ENCODE results near the gene STARD13.
A peak's percentile ranks its signal among the peaks of the same experiment; 100 is the strongest.

Gene STARD13

DNA sequence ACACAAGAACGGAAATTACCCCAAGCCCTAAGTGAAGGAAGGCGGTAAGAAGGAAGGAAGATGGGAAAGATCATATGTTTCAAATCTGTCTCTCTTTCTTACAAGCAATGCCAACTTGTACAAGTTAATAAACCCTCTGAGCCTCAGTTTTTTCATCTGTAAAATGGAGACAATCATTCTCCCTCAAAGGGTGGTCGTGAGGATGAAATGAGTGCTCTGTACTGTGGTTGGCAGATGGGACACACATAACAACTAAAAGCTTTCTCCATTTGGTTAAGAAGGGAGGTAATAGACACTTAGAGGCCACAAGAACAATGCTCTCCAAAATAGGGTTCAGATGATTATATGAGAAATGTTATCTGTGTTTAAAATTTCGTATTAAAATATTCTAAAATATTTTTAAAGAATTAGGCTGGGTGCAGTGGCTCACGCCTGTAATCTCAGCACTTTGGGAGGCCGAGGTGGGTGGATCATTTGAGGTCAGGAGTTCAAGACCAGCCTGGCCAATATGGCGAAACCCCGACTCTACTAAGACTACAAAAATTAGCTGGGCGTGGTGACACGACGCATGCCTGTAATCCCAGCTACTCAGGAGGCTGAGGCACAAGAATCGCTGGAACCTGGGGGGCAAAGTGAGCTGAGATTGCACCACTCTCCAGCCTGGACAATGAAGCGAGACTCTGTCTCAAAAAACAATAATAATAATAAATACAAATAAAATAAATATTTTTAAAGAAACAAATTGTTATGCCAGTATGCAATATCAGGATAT lies 89.7 kb downstream of the STARD13 start:
- H3K4me3 ChIP-seq (ENCODE audit: control insufficient read depth, low read depth, low read length) = no peak overlapping the region

DNA sequence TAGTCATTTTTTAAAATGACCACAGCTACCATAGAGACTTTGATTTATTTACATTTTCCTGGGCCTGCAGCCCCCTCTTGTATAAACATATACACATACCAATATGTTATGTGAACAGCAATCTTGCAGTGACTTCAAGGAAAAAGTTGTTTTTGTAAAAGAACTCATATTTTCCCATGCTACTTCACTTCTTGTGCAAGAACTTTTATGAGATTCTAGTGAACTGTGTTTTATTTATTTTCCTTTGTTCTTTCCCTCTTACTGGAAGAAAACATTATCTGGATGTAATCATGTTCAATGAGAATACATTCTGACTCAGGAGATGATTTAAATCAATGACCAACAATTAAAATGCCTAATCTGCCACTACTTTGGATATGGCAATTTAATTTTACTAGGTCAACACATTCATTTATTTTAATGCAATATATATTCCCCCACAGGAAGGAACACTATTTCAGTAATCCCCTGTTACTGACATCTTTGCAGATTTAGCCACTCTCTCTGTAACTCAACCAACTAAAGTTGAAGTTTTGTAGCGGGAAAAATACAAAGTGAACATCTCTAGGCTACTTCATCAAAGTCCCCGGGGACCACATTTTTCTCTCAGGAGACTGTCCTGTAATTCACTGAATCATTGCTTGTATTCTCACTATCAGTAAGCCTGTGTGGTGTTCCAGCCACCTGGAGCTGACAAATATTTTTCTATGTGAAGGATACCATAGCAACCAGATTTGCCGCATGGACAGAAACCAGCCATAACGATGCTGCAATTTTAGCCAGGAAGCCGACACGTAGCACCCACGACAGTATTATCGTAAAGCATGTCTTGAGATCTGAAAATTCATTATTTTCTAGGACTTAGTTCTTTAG lies 90.5 kb downstream of the STARD13 start:
- H3K4me3 ChIP-seq (ENCODE audit: control insufficient read depth, low read depth, low read length) = no peak overlapping the region
- peak; percentile 89 for DNase-seq (ENCODE audit: low read depth)
- TF ChIP-seq, protein P1, sequence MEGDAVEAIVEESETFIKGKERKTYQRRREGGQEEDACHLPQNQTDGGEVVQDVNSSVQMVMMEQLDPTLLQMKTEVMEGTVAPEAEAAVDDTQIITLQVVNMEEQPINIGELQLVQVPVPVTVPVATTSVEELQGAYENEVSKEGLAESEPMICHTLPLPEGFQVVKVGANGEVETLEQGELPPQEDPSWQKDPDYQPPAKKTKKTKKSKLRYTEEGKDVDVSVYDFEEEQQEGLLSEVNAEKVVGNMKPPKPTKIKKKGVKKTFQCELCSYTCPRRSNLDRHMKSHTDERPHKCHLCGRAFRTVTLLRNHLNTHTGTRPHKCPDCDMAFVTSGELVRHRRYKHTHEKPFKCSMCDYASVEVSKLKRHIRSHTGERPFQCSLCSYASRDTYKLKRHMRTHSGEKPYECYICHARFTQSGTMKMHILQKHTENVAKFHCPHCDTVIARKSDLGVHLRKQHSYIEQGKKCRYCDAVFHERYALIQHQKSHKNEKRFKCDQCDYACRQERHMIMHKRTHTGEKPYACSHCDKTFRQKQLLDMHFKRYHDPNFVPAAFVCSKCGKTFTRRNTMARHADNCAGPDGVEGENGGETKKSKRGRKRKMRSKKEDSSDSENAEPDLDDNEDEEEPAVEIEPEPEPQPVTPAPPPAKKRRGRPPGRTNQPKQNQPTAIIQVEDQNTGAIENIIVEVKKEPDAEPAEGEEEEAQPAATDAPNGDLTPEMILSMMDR (IDR thresholded peaks at IDR 0.05; ENCODE audit: control insufficient read depth, insufficient read depth, low read depth, low read length, missing control alignments) = no peak

More for the DNA sequence above, 89.7 kb downstream of the STARD13 start:
- TF ChIP-seq, protein P1 (IDR thresholded peaks at IDR 0.05; ENCODE audit: control insufficient read depth, insufficient read depth, low read depth, low read length, missing control alignments) = no peak
- no peak for DNase-seq (ENCODE audit: low read depth)

DNA sequence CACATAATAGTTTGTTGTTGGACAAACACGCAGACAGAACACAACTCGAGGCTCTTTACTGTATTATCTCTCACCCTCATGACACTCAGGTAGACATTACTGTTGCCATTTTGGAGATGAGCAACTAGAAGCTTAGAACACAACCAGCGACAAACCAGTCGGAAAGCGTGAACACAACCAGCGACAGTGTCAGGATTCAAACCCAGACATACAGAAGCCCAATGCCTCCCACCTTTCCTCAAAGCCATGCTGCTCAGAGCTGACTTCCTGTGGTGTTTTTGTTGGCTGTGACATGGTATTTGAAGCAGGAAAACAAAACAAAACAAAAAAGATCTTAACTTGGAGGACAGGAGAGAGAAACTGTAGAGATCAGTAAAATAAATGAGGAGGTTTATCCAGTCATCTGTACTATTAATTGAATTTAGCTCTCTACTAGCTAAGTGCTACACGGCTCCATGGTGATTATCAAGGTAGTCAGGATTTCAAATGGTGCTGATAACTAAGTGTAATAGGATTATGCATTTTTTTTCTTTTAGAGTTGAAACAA lies 92.1 kb downstream of the STARD13 start:
- DNase-seq (ENCODE audit: low read depth) = no peak

DNA sequence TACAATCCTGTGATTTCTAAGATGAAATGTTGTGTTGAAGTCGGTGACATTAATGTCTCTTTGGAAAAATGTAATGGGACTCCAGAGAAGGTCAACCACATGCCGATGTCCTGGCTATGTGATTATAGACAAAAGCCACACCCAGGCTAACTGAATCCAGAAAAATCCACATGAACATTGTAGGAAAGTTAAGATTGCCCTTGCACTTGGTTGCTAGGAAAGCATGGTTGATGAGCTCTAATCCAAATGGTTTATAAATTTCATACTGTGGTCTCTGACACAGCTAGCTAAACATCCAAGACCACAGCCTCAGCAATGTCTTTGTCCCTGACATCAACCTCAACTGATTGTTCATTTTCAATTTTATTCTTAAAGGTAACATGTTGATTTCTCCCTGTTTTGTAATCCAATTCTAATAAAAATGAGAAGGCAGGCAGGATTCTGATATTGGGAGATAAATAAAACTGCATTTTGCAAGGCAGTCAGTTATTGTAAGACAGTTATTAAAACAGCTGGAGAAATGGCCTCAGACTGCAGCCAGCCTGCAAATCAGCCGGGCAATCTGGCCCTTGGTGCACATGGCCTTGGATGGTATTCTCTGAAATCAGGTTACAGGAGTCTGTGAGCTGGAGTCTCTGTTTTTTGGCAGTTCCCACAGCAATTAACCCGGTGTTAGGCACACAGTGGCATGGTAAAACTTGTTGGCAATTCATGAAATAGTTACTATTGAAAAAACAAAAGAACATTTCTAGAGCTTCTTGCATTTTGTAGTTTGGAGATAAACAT lies 93.9 kb downstream of the STARD13 start:
- TF ChIP-seq, protein P1 (IDR thresholded peaks at IDR 0.05; ENCODE audit: control insufficient read depth, insufficient read depth, low read depth, low read length, missing control alignments) = no peak
- no peak for DNase-seq (ENCODE audit: low read depth)
- no peak overlapping the region for H3K4me3 ChIP-seq (ENCODE audit: control insufficient read depth, low read depth, low read length)

More for the DNA sequence above, 92.1 kb downstream of the STARD13 start:
- H3K4me3 ChIP-seq (ENCODE audit: control insufficient read depth, low read depth, low read length) = no peak overlapping the region
- TF ChIP-seq, protein P1 (IDR thresholded peaks at IDR 0.05; ENCODE audit: control insufficient read depth, insufficient read depth, low read depth, low read length, missing control alignments) = no peak

DNA sequence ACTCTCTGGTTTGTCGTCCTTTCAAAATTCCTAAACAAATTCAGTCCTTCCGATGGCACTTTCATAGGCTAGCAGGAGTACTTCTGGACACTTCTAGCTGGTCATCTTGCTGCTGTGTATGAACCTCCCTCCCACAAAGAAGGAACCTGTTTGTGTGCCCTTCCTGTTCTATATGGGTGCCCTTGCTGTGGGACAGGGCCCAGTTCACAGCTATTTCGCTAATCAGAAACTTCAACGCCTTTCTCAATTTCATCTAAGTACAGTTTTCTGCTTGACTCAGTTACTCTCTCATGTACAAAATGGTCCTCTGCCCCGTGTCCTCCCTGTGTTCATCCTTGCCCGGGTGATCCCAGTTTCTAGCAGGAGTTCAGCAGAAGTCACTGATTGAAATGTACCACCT lies 96.1 kb downstream of the STARD13 start:
- no peak for DNase-seq (ENCODE audit: low read depth)
- TF ChIP-seq, protein P1 (IDR thresholded peaks at IDR 0.05; ENCODE audit: control insufficient read depth, insufficient read depth, low read depth, low read length, missing control alignments) = no peak
- no peak overlapping the region for H3K4me3 ChIP-seq (ENCODE audit: control insufficient read depth, low read depth, low read length)
